Astrocyte (in vitro differentiated cells and primary cell): Measurements from ENCODE around the gene RAB21. TPM values are rescaled to one million over a fixed set of nuclear protein-coding genes. Genes with fewer than 3 reads are reported as not detected.

Experiments
- DNase-seq: peaks from one replicate; pipeline ENCODE4 v3.0.0-alpha.2; 2010; ENCODE audit warnings: low read depth
- FAIRE-seq: peaks from 2 replicates; lab custom pipeline; 2011; peaks lifted over from hg19 to GRCh38; lab: Jason Lieb, UNC
- H2AFZ ChIP-seq: 2 replicates; pipeline ENCODE4 v1.6.0; 2012; ENCODE audit warnings: low read depth, low read length, inconsistent platforms
- H3K27ac ChIP-seq: 2 replicates; pipeline ENCODE4 v1.5.1; 2011; ENCODE audit warnings: low read depth, low read length, inconsistent platforms
- H3K27me3 ChIP-seq: 2 replicates; pipeline ENCODE4 v1.6.0; 2011; ENCODE audit warnings: low read length, inconsistent platforms; ENCODE audit not compliant: insufficient read depth
- H3K36me3 ChIP-seq: 2 replicates; pipeline ENCODE4 v1.5.1; 2011; ENCODE audit warnings: low read length, inconsistent platforms; ENCODE audit not compliant: insufficient read depth
- H3K4me1 ChIP-seq: 2 replicates; pipeline ENCODE4 v1.5.1; 2011; ENCODE audit warnings: low read length, inconsistent platforms; ENCODE audit not compliant: insufficient read depth
- H3K4me2 ChIP-seq: 2 replicates; pipeline ENCODE4 v1.6.0; 2012; ENCODE audit warnings: low read length, inconsistent platforms
- H3K4me3 ChIP-seq: 2 replicates; pipeline ENCODE4 v1.5.1; 2011; ENCODE audit warnings: low read depth, mild to moderate bottlenecking, low read length, inconsistent platforms; ENCODE audit not compliant: insufficient read depth
- H3K79me2 ChIP-seq: 2 replicates; pipeline ENCODE4 v1.6.0; 2012; ENCODE audit warnings: mild to moderate bottlenecking, low read length, inconsistent platforms; ENCODE audit not compliant: insufficient read depth
- H3K9ac ChIP-seq: 2 replicates; pipeline ENCODE4 v1.6.0; 2012; ENCODE audit warnings: mild to moderate bottlenecking, low read length, inconsistent platforms
- H3K9me3 ChIP-seq: 2 replicates; pipeline ENCODE4 v1.5.1; 2012; ENCODE audit warnings: low read depth, mild to moderate bottlenecking, low read length, inconsistent platforms; ENCODE audit not compliant: insufficient read depth
- H4K20me1 ChIP-seq: 2 replicates; pipeline ENCODE4 v1.6.0; 2012; ENCODE audit warnings: low read length, inconsistent platforms; ENCODE audit not compliant: insufficient read depth
- H3K27ac Mint-ChIP-seq: one replicate; pipeline ENCODE4 v1.8.0; 2021; ENCODE audit warnings: mild to moderate bottlenecking, mixed read lengths; ENCODE audit not compliant: unreplicated experiment
- H3K27me3 Mint-ChIP-seq: one replicate; pipeline ENCODE4 v1.8.0; 2021; ENCODE audit warnings: low read depth, mixed read lengths; ENCODE audit not compliant: unreplicated experiment
- H3K36me3 Mint-ChIP-seq: one replicate; pipeline ENCODE4 v1.8.0; 2021; ENCODE audit warnings: low read depth, mixed read lengths; ENCODE audit not compliant: unreplicated experiment
- H3K4me1 Mint-ChIP-seq: one replicate; pipeline ENCODE4 v1.8.0; 2021; ENCODE audit warnings: low read depth, mixed read lengths; ENCODE audit not compliant: unreplicated experiment
- H3K4me3 Mint-ChIP-seq: one replicate; pipeline ENCODE4 v1.8.0; 2021; ENCODE audit warnings: mild to moderate bottlenecking, moderate library complexity, mixed read lengths; ENCODE audit not compliant: unreplicated experiment
- H3K9me3 Mint-ChIP-seq: one replicate; pipeline ENCODE4 v1.8.0; 2021; ENCODE audit warnings: mild to moderate bottlenecking, mixed read lengths; ENCODE audit not compliant: unreplicated experiment
- CTCF ChIP-seq: IDR thresholded peaks from 2 replicates; pipeline ENCODE4 v1.5.1; 2011; ENCODE audit warnings: low read depth, mild to moderate bottlenecking, inconsistent platforms, low read length, moderate library complexity; ENCODE audit not compliant: insufficient read depth
- EZH2 ChIP-seq: IDR thresholded peaks from 2 replicates; pipeline ENCODE4 v1.6.1; 2012; ENCODE audit warnings: mild to moderate bottlenecking, low read length, inconsistent platforms; ENCODE audit not compliant: insufficient read depth
- total RNA-seq: library from RNA; stranded (reverse); gene quantifications from 2 replicates; pipeline ENCODE4 v1.2.1, GENCODE V29; 2021

RAB21 gene
- total RNA-seq, 1 donor from 2014 or later: 88.5 TPM

GRCh38 chr12:71752891-71753290 lies 1.8 kb upstream of the RAB21 start:
- H4K20me1 ChIP-seq: peaks cover 16% of the 10 kb centered on the region
- DNase-seq (no peak), FAIRE-seq (no peak)
- peaks cover 19% of the 10 kb centered on the region for H3K27me3 ChIP-seq
- no peaks in the 10 kb centered on the region for H3K9me3 Mint-ChIP-seq
- peaks cover 4% of the 10 kb centered on the region for H3K4me1 Mint-ChIP-seq
- H3K4me2 ChIP-seq: no peak overlapping the region
- no peak overlapping the region for H3K9ac ChIP-seq
- H3K9me3 ChIP-seq: no peaks in the 10 kb centered on the region
- peaks cover 10% of the 10 kb centered on the region for H3K4me1 ChIP-seq
- H3K36me3 ChIP-seq: no peaks in the 10 kb centered on the region
- no peak overlapping the region for H3K27ac ChIP-seq
- peaks cover 2% of the 10 kb centered on the region for H3K27me3 Mint-ChIP-seq
- no peak overlapping the region for H3K4me3 Mint-ChIP-seq
- H3K27ac Mint-ChIP-seq: no peak overlapping the region
- no peak overlapping the region for H2AFZ ChIP-seq
- TF ChIP-seq CTCF (no peak), EZH2 (no peak)
- H3K36me3 Mint-ChIP-seq: peaks cover 7% of the 10 kb centered on the region
- peaks cover 32% of the 10 kb centered on the region for H3K79me2 ChIP-seq
- no peak overlapping the region for H3K4me3 ChIP-seq

DNA sequence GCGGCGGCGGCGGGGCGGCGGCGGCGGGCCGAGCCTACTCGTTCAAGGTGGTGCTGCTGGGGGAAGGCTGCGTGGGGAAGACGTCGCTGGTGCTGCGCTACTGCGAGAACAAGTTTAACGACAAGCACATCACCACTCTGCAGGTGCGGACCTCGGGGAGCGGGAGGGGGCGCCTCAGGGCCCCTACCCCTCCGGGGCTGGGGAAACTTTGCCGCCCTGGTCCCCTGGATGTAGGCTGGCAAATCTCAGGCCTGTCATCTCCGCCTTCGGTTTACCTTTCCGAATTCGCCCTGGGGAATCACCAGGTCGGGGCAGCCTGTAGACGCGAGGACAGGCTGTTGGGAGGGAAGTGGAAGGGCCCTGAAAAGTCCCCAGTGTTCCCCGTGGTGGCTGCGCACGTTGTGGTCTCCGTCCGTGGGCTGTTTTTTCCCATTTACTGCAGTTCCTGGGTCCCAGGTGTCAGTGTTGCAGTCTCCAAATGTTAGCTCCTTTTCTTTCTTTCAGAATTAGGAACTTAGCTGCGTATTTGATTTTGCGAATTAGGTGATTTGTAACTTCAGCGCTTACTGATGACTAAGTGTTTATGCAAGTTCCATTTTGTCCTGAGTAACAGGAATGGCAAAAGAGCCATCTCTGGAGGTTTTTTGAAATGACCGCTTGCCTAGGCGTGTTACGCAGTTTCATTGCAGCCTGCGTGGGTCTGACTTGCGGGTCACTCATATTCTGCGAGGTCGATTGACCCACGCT lies 656 bp downstream of the RAB21 start:
- H2AFZ ChIP-seq: peak overlapping the region; percentile 65
- FAIRE-seq: no peak
- H3K79me2 ChIP-seq: peaks cover 56% of the 10 kb centered on the region
- peak; percentile 61 for DNase-seq
- peaks cover 10% of the 10 kb centered on the region for H3K36me3 ChIP-seq
- peak overlapping the region; percentile 90 for H3K4me2 ChIP-seq
- peak overlapping the region; percentile 95 for H3K9ac ChIP-seq
- Mint-ChIP-seq H3K36me3 (peaks cover 24% of the 10 kb centered on the region), H3K4me3 (peak overlapping the region; percentile 98), H3K27ac (peak overlapping the region; percentile 96), H3K27me3 (no peaks in the 10 kb centered on the region), H3K4me1 (peaks cover 4% of the 10 kb centered on the region), H3K9me3 (peaks cover 19% of the 10 kb centered on the region)
- H3K27me3 ChIP-seq: no peaks in the 10 kb centered on the region
- H4K20me1 ChIP-seq: peaks cover 37% of the 10 kb centered on the region
- peak overlapping the region; percentile 90 for H3K4me3 ChIP-seq
- H3K27ac ChIP-seq: peak overlapping the region; percentile 97
- peaks cover 10% of the 10 kb centered on the region for H3K4me1 ChIP-seq
- TF ChIP-seq EZH2 (no peak), CTCF (no peak)
- peaks cover 7% of the 10 kb centered on the region for H3K9me3 ChIP-seq

- Histone ChIP-seq H3K27ac (peak overlapping the region; percentile 97), H3K79me2 (peaks cover 64% of the 10 kb centered on the region), H3K4me2 (peak overlapping the region; percentile 90), H3K9me3 (peaks cover 12% of the 10 kb centered on the region), H3K27me3 (no peaks in the 10 kb centered on the region), H4K20me1 (peaks cover 45% of the 10 kb centered on the region), H2AFZ (no peak overlapping the region), H3K4me3 (peak overlapping the region; percentile 90), H3K36me3 (peaks cover 10% of the 10 kb centered on the region), H3K4me1 (peaks cover 10% of the 10 kb centered on the region), H3K9ac (peak overlapping the region; percentile 95)
- H3K36me3 Mint-ChIP-seq: peaks cover 30% of the 10 kb centered on the region
- H3K4me1 Mint-ChIP-seq: peaks cover 4% of the 10 kb centered on the region
- H3K27me3 Mint-ChIP-seq: no peaks in the 10 kb centered on the region
- H3K4me3 Mint-ChIP-seq: peak overlapping the region; percentile 98
- FAIRE-seq (no peak), DNase-seq (peak; percentile 4)
- peaks cover 24% of the 10 kb centered on the region for H3K9me3 Mint-ChIP-seq
- H3K27ac Mint-ChIP-seq: peak overlapping the region; percentile 96
- TF ChIP-seq CTCF: no peak
- TF ChIP-seq EZH2: no peak
Measured at GRCh38 chr12:71756054-71756690, 1.5 kb downstream of the RAB21 start.
